BLaER1 treated with 17β-estradiol and CSF1 and Interleukin-3, amounts not matched to agents 10 nM and 100 nM (cell line): ENCODE measurements around the gene YIF1B.
"Not testable (repeated sequence)": the region's sequence is repeated elsewhere in the genome, so short reads cannot be mapped to it uniquely, and the experiment has no call there.

Experiments used
- H3K27ac ChIP-seq, 11 experiments: shearing (Covaris generic); formaldehyde crosslinking; 2 replicates each; pipeline ENCODE4 v1.8.1; 2022
- H3K27me3 ChIP-seq, 11 experiments: shearing (Covaris generic); formaldehyde crosslinking; 2 replicates each; pipeline ENCODE4 v1.8.1; 2022
- H3K36me3 ChIP-seq, 11 experiments: shearing (Covaris generic); formaldehyde crosslinking; 2 replicates each; pipeline ENCODE4 v1.8.1; 2022
- H3K4me1 ChIP-seq, 10 experiments: shearing (Covaris generic); formaldehyde crosslinking; 2 replicates each; pipeline ENCODE4 v1.8.1; 2022
- H3K4me2 ChIP-seq, 11 experiments: shearing (Covaris generic); formaldehyde crosslinking; 2 replicates each; pipeline ENCODE4 v1.8.1; 2022
- H3K4me3 ChIP-seq, 10 experiments: shearing (Covaris generic); formaldehyde crosslinking; 2 replicates each; pipeline ENCODE4 v1.8.1; 2022
- H3K9ac ChIP-seq, 11 experiments: shearing (Covaris generic); formaldehyde crosslinking; 2 replicates each; pipeline ENCODE4 v1.8.1; 2022
- H3K9me3 ChIP-seq, 11 experiments: shearing (Covaris generic); formaldehyde crosslinking; replicated peaks in 1 of 11; 2 replicates each; pipeline ENCODE4 v1.8.1; 2022
- H4K20me1 ChIP-seq, 11 experiments: shearing (Covaris generic); formaldehyde crosslinking; 2 replicates each; pipeline ENCODE4 v1.8.1; 2022
- Cebpa-rat ChIP-seq, 11 experiments: shearing (Covaris generic); IDR thresholded peaks; 2 replicates each; pipeline ENCODE4 v1.8.1; 2022

YIF1B gene, protein sequence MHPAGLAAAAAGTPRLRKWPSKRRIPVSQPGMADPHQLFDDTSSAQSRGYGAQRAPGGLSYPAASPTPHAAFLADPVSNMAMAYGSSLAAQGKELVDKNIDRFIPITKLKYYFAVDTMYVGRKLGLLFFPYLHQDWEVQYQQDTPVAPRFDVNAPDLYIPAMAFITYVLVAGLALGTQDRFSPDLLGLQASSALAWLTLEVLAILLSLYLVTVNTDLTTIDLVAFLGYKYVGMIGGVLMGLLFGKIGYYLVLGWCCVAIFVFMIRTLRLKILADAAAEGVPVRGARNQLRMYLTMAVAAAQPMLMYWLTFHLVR

DNA sequence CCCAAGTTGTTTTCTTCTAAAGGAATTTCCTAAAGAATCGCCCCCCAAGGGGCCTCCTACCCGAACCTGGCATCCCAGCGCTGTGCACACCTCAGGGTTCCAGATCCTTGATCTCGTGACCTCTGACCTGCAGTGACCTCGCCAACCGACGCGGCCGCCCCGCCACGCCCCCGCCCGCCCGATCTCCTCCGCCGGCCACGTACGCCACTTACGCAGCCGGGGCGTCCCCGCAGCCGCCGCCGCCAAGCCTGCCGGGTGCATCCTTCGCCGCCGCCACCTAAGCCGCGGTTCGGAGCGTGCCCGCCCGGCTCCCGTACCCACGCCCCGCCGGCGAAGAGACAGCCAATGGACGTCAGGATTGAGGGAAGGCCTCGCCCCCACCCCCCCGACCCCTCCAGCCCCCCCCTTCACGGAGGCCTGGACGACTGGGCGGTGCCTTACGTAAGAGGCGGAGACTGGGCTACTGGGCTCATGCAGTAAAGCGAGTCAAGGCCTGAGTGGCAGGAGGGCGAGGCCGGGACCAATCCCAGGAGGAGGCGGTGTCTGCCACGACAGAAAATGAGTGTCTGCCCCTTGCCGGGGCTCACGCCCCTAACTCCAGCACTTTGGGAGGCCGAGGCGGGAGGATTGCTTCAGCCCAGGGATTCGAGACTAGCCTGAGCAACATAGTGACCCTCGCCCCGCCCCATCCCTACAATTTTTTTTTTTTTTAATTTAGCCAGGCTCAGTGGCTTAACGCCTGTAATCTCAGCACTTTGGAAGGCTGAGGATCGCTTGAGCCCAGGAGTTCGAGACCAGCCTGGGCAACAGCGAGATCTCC is at the start of gene YIF1B:
TSS of gene YIF1B (minus strand) at position 291 of the 820 bp plus-strand sequence. CDS start at position 261, 30 bp downstream.
- H4K20me1 ChIP-seq: peaks cover 0 to 27% (median 9%) of the 10 kb centered on the region in 11 experiments; a peak in 8 of 22 replicates
- peak within 1 kb of the TSS; percentile 92 to 99 (median 97) for H3K4me2 ChIP-seq
- H3K4me1 ChIP-seq: peaks cover 54 to 76% (median 73%) of the 10 kb centered on the region in 10 experiments
- H3K27me3 ChIP-seq: no peaks in the 10 kb centered on the region
- peak within 1 kb of the TSS; percentile 69 to 88 (median 83) for H3K9ac ChIP-seq
- TF ChIP-seq Cebpa-rat (IDR thresholded peaks at IDR 0.05): no peak
- no peaks in the 10 kb centered on the region for H3K9me3 ChIP-seq
- H3K27ac ChIP-seq: peak within 1 kb of the TSS; percentile 64 to 84 (median 75); a peak in 21 of 22 replicates
- peak within 1 kb of the TSS; percentile 61 to 87 (median 74) for H3K4me3 ChIP-seq
- H3K36me3 ChIP-seq: peaks cover 0 to 8% (median 2%) of the 10 kb centered on the region in 11 experiments; a peak in 5 of 22 replicates

DNA sequence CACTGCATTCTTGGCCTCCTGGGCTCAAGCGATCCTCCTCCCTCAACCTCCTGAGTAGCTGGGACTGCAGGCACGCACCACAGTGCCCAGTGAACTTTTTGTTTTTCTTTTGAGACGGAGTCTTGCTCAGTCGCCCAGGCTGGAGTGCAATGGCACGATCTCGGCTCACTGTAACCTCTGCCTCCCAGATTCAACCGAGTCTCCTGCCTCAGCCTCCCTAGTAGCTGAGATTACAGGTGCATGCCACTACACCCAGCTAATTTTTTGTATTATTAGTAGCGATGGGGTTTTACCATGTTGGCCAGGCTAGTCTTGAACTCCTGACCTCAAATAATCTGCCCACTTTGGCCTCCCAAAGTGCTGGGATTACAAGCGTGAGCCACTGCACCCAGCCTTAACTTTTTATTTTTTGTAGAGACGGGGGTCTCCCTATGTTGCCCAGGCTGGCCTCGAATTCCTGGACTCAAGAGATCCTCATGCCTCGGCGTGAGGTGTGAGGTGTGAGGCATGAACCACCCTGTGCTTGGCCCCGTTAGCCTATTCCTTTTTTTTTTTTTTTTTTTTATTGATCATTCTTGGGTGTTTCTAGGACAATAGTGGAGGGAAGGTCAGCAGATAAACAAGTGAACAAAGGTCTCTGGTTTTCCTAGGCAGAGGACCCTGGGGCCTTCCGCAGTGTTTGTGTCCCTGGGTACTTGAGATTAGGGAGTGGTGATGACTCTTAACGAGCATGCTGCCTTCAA is 47.4 kb upstream of the YIF1B start:
- Histone ChIP-seq H3K27me3 (peaks cover 8 to 30% (median 22%) of the 10 kb centered on the region in 11 experiments), H3K4me2 (peak overlapping the region; percentile 81 to 100 (median 96)), H3K27ac (0 out of 22 replicates have a peak overlapping the region, but pooled peaks of 1 of the 11 experiments have one; percentile 9), H3K9ac (peak overlapping the region in 7 of 11 experiments; percentile 53 to 74 (median 67); a peak in 12 of 22 replicates), H3K9me3 (peaks cover 7 to 17% (median 14%) of the 10 kb centered on the region in 11 experiments; a peak in 20 of 22 replicates), H3K4me1 (peaks cover 7 to 17% (median 15%) of the 10 kb centered on the region in 10 experiments; a peak in 19 of 20 replicates), H3K4me3 (peak overlapping the region; percentile 64 to 90 (median 73))
- not testable (repeated sequence) for H4K20me1 ChIP-seq, H3K36me3 ChIP-seq

GRCh38 chr19:38362076-38362945 is 46.6 kb upstream of the YIF1B start:
- Histone ChIP-seq H3K27ac (peak overlapping the region in 8 of 11 experiments; percentile 25 to 60 (median 38); a peak in 10 of 22 replicates), H3K4me2 (peak overlapping the region; percentile 81 to 100 (median 96))
- no peak for TF ChIP-seq Cebpa-rat (IDR thresholded peaks at IDR 0.05)

GRCh38 chr19:38361633-38362075 is 45.9 kb upstream of the YIF1B start:
- Histone ChIP-seq H3K27me3 (peaks cover 8 to 30% (median 22%) of the 10 kb centered on the region in 11 experiments), H3K9me3 (peaks cover 7 to 17% (median 14%) of the 10 kb centered on the region in 11 experiments; a peak in 20 of 22 replicates), H3K4me3 (peak overlapping the region; percentile 64 to 90 (median 73)), H3K4me2 (peak overlapping the region; percentile 88 to 100 (median 96)), H3K27ac (peak overlapping the region in 3 of 11 experiments; percentile 35 to 60 (median 55); a peak in 5 of 22 replicates), H3K4me1 (peaks cover 7 to 17% (median 15%) of the 10 kb centered on the region in 10 experiments; a peak in 19 of 20 replicates), H3K9ac (peak overlapping the region; percentile 53 to 74 (median 67); a peak in 21 of 22 replicates), H3K36me3 (no peaks in the 10 kb centered on the region), H4K20me1 (peaks cover 0 to 9% (median 0%) of the 10 kb centered on the region in 11 experiments; a peak in 5 of 22 replicates)
- no peak for TF ChIP-seq Cebpa-rat (IDR thresholded peaks at IDR 0.05)

More at GRCh38 chr19:38362076-38362945, 46.6 kb upstream of the YIF1B start:
- Histone ChIP-seq H3K9me3 (peaks cover 7 to 17% (median 14%) of the 10 kb centered on the region in 11 experiments; a peak in 20 of 22 replicates), H3K27me3 (peaks cover 8 to 30% (median 22%) of the 10 kb centered on the region in 11 experiments), H4K20me1 (peaks cover 0 to 9% (median 0%) of the 10 kb centered on the region in 11 experiments; a peak in 4 of 22 replicates), H3K9ac (peak overlapping the region; percentile 50 to 74 (median 66); a peak in 20 of 22 replicates), H3K36me3 (no peaks in the 10 kb centered on the region), H3K4me3 (peak overlapping the region; percentile 64 to 90 (median 73)), H3K4me1 (peaks cover 7 to 17% (median 15%) of the 10 kb centered on the region in 10 experiments; a peak in 19 of 20 replicates)

DNA sequence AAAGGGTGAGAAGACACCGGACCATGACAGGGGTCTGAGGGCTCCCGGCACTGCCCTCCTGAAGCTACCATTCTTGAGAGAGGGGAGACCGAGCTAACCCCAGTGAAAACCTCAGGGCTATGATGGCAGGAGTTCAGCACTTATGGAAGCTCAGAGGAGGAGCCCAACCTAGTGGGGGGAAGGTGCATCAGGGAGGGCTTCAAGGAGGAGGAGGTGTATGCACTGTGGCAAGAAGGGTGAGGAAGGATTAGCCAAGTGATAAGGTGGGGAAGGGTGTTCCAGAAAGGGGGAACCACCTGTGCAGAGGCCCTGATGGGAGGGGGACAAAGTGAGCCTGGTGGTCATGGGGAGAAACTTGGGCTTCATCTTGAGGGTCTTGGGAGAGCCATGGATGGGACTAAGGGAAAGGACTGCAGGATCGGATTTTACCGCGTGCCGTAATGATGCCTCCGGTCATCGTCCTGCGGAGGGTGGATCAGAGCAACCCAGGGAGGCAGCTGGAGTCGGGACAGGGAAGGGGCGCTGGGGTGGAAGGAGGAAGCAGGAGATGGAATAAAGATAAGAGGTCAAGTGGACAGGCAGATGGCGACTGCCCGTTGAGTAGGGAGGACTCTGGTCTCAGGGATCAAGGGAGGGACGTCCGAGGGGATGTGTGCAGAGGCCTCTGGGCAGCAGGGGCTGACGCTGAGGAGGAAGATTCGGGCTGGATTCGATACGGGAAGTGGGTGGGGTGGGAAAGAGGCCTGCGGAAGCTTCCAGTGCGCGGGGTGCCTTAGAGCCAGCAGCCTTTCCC is 45.3 kb upstream of the YIF1B start:
- peaks cover 8 to 30% (median 22%) of the 10 kb centered on the region in 11 experiments for H3K27me3 ChIP-seq
- H3K9me3 ChIP-seq: peaks cover 7 to 17% (median 14%) of the 10 kb centered on the region in 11 experiments; a peak in 20 of 22 replicates
- H3K4me1 ChIP-seq: peaks cover 7 to 17% (median 15%) of the 10 kb centered on the region in 10 experiments; a peak in 19 of 20 replicates
- peaks cover 0 to 11% (median 0%) of the 10 kb centered on the region in 11 experiments; a peak in 5 of 22 replicates for H4K20me1 ChIP-seq
- no peaks in the 10 kb centered on the region for H3K36me3 ChIP-seq
- peak overlapping the region; percentile 64 to 90 (median 73) for H3K4me3 ChIP-seq
- TF ChIP-seq Cebpa-rat (IDR thresholded peaks at IDR 0.05): no peak
- H3K9ac ChIP-seq: peak overlapping the region; percentile 39 to 74 (median 67); a peak in 20 of 22 replicates
- H3K4me2 ChIP-seq: peak overlapping the region; percentile 88 to 100 (median 96)
- H3K27ac ChIP-seq: peak overlapping the region in 2 of 11 experiments; percentile 44 to 59; a peak in 3 of 22 replicates

DNA sequence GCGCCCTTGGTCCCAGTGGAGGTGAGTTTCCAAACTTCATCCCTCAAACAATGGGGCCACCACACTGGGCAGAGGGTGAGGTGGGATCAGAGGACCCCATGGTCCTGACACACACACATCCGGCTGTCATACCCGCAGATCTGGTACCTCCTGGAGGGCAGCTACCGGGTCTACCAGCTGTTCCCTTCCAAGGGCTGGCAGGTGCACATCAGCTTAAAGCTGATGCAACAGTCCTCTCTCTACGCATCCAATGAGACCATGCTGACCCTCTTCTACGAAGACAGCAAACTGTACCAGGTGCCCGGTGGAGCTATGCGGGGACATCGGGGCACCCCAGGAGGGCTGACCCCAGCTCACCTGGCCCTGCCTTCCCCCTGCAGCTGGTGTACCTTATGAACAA is 44.6 kb upstream of the YIF1B start:
- Histone ChIP-seq H3K4me3 (no peak overlapping the region), H3K4me1 (peaks cover 7 to 17% (median 15%) of the 10 kb centered on the region in 10 experiments; a peak in 19 of 20 replicates), H3K27me3 (peaks cover 8 to 30% (median 22%) of the 10 kb centered on the region in 11 experiments), H3K9ac (no peak overlapping the region), H3K9me3 (peaks cover 7 to 16% (median 13%) of the 10 kb centered on the region in 11 experiments; a peak in 20 of 22 replicates), H3K27ac (no peak overlapping the region), H4K20me1 (peaks cover 0 to 11% (median 0%) of the 10 kb centered on the region in 11 experiments; a peak in 5 of 22 replicates), H3K4me2 (0 out of 22 replicates have a peak overlapping the region, but pooled peaks of 1 of the 11 experiments have one; percentile 100), H3K36me3 (no peaks in the 10 kb centered on the region)
- no peak for TF ChIP-seq Cebpa-rat (IDR thresholded peaks at IDR 0.05)
